NOMO-1 (cell line): ENCODE measurements around the gene CYP2U1.
A peak's percentile ranks its signal among the peaks of the same experiment; 100 is the strongest.
"Not testable (repeated sequence)": the region's sequence is repeated elsewhere in the genome, so short reads cannot be mapped to it uniquely, and the experiment has no call there.

ENCODE experiments used
- DNase-seq, 2 experiments: peaks; one replicate each; lab custom pipeline; 2025; ENCODE audit not compliant: unreplicated experiment in 2 of 2; lab: John Stamatoyannopoulos, UW

CYP2U1 gene

DNA sequence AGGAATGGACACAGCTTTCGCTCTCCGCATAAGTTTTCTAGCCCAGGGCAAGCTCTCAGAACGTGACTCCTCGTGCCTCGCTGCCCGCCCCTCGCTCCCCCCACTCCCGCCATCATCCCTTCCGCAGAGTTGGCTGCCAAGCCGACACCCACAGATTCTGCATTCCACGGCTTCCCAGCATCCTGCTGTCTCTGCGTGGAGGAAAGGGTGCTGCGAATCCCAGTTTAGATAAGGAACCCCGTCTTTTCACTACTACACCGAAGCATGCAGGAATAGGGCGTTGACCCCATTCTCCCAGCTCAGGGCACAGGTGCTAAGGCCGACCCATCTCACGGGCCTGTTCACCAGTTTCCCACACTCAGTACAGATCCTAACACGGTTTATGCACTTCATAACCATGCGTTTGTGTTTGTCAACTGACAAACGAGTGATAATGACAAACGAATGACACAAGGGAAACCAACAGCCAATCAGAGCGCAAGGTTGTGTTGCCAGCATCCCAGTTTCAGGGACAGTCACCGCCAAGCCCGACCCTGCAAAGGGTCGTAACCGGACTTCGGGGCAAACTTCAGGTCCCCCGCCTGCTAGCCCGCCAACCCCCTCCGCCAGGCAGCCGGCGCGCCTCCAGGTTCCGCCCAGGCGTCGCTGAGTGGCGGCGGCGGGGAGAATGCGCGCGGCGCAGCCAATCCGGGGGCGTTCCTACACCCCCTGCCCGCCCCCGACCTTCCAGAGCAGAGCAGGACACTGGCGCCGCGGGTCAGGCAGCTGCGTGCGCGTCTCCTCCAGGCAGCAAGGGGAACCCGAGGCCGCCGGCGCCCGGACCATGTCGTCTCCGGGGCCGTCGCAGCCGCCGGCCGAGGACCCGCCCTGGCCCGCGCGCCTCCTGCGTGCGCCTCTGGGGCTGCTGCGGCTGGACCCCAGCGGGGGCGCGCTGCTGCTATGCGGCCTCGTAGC lies at the start of gene CYP2U1:
Gene CYP2U1, plus strand, starts transcription at position 729 of the 954 bp plus-strand sequence. Its CDS starts 95 bp downstream, at position 824.
- DNase-seq: peak; percentile 74 to 83

DNA sequence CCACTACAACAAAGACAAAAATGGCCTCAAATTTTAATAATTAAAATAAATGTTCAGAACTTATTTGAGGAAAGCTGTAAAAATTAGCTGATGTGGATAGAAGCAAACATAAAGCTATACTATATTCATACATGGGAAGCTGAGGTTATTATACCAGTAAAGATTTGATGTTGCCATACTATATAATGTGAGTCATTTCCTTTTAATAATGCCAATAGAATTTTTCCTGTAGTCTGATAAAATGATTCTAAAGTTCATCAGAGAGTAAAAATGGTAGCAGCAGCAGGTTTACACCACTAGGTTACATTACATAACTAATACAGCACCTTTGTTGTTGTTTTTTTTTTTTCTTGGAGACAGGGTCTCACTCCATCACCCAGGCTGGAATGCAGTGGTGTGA lies 45.5 kb upstream of the CYP2U1 start:
- no peak for DNase-seq

DNA sequence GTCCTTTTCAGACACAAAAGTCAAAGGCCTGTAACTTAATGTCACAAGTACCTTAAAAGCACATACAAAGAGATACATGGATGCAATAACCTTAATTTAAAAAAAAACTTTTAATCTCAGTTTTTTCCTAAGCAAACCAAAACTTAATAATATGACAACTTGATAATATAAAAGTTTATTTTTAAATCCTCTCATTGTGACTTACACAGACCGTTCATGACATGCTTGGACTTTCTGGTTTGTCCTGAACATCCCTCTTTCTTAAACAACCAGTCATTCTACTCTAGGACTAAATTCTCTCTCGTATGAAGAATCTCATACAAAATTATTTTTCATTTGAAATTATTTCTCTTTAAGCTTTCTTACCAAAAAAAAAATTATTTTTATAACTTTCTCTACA lies 43.1 kb upstream of the CYP2U1 start:
- DNase-seq: no peak

DNA sequence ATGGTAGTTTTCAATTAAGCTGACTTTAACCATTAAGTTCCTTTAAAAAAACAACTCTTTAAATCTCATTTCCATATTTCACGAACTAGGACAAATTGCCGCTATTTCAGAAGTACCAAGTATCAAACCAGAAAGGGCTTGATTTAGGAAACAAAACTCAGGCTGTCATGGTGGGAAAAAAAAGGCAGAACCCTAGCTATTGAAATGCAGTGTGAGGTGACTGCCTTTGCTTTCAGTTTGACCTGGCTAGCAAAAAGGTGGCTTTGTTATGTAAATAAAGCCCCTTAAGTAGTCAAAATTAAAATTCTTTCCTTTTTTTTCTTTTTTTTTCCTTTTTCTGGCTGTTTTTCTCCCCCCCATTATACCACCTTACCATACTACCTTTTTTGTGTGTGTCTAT lies 40.6 kb upstream of the CYP2U1 start:
- DNase-seq: no peak

DNA sequence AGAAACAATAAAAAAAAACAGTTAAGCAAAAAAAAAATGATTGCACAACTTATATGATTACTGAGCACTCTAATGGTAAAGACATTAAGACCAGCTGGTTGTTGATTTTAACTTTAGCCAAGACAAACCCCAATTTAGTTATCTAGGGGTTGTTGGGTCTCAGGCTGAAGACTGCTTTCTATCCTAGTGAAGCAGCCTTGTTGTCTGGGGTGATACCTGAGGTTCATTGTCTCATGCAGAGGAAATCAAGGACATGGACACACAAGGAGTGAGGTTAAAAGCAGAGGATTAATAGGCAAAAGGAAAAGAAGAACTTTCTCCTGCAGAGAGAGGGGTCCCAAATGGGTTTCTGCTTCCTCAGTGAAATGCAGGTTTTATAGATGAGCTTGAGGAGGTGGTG lies 40.0 kb upstream of the CYP2U1 start:
- no peak for DNase-seq

DNA sequence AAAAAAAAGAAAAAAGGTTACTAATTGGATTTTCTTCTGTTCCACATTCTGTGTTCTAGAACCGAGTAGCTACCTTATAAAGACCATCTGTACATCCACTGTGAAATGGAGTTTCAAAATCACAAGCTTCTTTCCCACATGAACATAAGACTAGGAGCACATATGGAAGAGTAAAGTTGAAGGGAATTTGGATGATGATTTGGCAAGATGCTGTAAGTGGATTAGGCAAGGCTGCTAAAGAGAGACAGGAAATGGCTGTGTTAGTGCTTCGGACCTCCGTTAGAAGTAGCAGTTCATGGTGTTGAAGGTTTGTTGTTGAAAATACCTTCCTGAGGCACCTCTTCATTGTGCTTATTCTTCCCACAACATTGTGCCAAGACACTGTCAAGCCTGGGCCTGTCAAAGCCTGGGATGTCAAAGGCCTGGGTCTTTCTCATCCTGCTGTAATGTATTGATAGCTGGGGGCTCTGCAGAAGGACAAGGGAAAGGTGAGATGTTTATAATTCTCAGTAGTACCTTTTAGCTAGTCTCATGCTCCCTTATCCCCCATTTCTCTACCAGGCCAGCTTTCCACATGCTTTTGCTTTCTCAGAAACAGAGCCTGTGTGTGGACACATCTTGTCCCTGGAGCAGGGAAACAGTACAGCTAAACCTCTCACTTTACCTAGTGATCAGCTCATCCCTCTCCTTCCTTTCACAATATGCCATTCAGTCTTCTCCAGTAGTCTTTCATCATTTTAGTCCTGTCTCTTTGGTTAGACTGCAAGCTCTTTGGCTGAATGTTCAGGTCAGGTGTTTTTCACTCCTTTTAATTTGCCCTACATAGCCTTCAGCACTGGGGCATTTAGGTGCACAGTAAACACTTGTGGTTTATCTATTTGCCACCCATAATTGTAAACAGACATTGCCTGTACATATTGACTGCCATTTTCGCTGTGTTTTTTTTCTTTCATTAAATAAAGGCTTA lies 37.9 kb upstream of the CYP2U1 start:
- DNase-seq: no peak

DNA sequence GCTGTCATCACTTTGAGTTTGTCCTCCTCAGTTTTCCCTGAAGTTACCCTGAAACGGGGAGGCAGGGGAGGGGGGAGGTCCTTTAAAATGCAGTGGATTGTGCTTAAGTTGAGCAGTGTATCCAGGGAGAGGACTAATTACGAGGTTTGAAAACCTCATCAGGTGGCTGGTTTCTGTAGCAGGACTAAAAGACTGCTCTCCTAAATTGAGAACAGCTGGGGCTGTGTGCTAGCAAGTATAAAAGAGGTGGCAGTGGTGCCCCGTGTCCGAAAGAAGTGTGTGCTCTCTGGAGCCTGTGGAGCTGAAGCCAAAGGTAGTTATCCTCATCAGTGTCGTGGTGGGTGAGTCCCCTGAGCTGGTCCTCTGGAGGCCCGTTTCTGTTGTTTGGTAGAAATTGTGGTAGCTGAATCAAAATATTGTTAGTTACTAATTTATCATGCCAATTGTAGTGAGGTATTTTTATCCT lies 37.2 kb upstream of the CYP2U1 start:
- DNase-seq: no peak

DNA sequence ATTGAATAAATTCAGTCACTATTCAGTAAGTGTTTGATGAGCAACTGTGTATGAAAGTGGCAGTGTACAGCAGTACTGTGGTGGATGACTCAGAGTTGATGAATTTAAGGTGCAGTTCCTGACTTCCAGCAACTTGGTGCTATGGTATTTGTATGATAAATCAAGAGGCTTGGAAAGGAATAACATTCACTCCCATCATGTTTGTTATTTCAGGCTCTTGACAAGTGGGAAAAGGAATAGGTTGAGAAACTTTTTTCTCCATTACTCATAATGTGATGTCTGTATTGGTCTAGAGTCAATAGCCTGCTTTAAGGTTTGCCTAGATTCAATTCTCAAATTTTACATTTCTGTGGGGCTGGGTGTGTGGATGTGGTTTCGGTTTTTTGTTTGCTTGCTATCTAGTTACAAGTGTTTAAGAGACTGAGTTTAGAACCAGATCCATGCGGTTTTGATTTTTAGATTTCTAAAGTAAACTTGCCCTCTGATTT lies 35.1 kb upstream of the CYP2U1 start:
- DNase-seq: no peak

DNA sequence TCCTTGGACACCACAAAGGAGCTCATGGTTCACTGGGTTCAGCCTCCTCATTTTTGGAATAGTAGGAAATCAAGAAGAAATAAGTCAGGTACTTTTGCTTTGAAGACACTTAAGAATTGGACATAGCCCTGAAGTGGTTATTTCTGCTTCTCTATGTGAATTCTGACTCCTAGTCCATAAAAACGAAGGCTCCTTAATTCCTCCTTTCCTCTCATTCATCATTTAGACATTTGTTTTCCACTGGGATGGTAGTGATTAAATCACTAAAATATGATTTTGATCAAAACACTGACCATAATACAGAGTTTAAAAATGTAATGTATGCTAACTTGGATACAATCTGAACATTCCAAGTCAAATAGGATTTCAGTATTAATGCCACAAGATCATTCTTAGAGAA lies 34.7 kb upstream of the CYP2U1 start:
- DNase-seq: no peak

DNA sequence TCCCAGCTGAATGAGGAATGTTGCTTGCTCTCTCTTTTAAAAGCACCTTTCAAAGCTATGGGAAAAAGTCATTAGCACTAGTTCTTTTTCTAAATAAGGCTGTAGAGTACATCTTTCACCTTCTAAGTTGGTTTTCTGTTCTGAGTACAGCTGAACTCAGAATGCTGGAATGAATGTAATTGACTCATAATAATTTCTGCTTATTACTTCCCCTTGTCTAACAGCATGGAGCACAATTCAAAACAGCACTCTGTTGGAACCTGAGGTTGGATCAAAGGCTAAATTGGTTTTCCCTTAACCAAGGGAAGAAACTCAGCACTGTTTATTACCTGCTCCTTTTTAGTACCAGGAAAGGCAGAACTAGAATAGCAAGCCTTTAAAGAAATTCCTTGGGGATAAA lies 33.5 kb upstream of the CYP2U1 start:
- DNase-seq: no peak

DNA sequence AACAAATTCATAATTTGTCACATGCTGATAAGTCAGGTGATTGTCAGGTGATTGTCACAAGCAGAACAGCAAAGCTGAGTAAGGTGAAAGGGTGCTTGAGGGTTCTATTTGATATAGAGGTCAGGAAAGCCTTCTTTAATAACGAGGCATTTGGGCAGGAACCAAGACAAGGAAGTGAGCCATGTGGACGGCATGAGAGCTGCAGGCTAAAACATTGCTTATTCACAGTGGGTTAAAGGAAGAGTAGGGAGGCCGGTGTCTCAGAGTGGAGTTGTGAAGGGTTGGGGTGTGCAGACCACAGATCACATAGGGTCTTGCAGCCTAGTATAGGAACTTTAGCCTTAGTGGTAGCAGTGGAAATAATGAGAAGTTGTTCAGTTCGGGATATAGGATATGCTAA lies 31.3 kb upstream of the CYP2U1 start:
- no peak for DNase-seq

DNA sequence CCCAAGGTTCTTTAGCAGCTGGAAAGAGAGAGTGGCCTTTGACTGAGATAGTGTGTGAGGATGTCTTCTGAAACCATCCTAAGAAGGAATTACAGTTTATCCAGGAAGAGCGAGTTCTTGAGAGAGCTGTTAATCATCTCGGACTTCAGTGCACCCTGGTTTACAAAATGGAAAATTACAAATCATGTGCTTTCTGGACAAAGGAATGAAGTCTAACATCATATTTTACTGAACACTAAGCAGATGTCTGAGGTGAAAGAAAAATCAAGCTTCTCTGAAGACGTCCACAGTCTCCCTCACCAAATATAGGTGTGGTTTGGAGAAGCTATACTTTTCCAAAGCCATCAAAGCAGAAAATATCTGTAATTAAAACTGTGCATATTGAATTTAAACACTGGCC lies 30.8 kb upstream of the CYP2U1 start:
- no peak for DNase-seq

DNA sequence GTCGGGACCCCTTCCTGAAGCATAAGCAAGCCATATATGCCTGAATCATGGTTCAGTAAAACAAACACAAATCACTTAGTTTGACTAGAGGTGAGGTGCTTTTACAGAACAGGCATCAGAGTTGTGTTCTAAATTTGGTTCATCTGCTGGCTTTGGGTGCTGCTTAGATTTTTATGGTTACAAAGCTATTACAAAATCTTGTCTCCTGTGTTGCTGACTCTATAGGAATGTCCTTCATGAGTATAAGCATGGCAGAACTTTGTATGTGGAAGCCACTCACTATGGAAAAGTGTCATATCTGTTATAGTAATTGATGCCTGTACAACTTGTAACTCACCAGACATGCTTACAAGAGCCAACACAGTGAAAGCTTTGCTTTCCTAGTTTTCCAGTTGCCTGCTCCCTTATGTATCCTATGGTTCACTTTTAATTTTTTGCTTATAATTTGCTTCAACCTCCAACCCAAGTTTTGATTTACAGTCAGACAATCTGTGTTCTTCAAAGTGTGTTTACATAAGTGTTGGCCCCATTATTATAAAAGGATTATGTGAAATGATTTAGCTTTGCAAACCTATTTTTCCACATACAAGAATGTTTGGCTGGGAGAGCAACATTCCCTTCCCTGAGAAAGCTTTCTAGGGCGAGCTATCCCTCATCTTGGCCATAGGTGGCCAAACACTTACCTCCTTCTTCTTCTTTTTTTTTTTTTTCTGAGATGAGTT lies 30.0 kb upstream of the CYP2U1 start:
- DNase-seq: no peak

DNA sequence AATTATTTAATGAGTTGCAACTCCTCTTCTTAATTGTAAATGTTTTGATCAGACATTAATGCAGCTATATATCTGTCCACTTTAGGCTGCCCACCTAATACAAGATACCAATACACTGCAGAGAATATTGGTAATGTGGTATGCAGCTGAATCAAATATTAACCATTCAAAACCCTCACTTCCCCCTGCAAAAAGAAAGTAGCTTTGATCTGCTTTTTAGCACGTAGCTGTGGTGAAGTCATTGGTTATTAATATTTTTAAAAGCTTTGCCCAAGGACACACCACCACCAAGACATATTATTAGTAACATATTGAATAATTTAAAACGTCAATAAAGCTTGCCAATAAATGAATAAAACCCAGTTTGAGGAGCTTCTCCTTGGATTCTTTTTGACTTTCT lies 28.6 kb upstream of the CYP2U1 start:
- DNase-seq: no peak

DNA sequence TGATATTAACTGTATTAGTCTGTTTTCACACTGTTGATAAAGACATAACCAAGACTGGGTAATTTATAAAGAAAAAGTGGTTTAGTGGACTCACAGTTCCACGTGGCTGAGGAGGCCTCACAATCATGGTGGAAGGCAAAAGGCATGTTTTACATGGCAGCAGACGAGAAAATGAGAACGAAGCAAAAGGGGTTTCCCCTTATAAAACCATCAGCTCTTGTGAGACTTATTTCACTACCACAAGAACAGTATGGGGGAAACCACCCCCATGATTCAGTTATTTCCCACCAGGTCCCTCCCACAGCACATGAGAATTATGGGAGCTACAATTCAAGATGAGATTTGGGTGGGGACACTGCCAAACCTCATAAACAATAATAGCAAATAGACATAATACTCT lies 26.3 kb upstream of the CYP2U1 start:
- not testable (repeated sequence) for DNase-seq

DNA sequence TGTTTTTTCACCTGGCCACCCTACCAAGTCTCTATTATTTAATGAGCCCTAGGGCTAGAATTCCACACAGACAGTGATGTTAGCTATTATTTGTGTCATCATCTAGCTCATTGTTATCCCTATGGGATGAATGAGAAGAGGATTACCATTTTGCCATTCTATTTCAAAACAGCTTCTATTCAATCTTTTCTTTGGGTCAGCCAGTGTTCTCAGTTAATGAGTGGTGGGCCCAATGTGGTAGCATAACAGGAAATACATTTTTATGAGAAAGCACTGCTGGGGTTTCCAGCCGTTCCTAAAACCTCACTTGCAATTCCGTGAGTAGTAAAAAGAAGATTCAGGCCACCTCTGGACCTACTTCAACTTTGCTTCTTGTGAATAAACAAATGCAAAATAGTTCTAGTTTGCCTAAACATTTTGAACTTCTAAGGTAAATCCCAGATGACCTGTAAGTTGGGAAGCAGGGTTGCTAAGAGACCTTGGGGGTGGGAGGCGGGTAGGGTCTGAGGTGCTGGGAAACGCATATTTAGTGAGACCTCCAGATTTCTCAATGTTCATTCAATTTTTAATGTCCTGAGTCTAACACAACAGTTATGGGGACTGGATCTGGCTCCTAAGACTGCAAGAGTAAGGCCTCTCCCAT lies 24.8 kb upstream of the CYP2U1 start:
- DNase-seq: no peak

DNA sequence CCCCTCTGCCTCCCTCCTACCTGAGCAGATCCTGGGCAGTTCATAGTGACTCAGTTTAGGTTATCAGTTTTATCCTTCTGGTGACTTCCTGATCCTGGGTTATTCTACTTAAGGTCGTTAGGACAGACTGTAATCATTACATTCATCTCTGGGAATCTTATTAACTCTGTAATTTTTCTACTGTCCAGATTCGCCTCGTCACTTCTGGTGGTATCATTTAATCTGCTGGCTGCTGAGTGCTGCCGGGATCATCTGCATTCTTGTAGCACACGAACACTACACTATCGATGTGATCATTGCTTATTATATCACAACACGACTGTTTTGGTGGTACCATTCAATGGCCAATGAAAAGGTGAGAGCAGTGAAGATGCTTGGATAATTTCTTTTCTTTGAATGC lies 23.0 kb upstream of the CYP2U1 start:
- DNase-seq: no peak

DNA sequence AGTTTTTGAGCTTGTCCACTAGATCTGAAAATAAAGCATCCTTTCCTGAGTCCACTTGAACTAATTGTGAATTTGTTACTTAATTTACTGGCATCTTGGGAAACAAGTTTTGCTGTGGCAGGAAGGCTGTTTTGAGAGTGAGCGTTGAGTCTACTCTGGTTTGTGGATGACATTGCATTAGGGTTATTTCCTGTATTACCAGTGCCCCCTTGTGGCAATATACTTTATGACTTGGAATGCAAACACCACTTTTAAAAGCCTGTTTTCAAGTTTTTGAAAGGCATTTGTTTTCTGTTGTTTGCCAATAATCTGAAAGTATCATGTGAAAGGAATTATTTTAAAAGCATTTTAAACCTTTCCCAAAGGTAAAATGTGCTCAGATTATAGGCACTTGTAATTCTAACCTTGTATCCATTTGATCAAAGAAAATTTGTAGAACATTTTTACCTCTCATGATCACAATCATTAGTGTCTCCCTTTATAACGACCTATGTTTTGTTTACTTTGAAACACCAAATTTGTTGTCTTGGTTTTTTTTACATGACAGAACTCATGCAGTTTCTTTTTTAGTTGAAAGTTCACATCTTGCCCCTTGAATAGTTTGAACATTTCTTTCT lies 18.0 kb upstream of the CYP2U1 start:
- peak; percentile 12 to 66 for DNase-seq

DNA sequence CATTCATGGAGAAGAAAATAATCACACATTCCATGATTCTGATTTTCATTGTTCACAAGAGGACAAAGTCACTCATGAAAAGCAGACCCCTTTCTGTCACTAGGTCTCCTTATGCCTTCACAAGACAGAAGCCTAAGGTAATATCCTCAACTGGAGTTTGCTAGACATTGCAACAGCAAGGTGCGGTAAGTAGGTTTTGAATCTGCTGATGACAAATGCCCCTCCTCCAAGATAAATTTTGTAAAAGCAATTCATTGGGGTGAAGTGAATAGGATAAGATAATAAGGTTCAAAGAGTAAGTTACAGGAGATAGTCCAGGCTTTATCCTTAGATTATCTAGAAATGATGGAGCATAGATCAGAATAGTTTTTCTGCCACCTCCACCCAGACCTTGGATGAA lies 16.1 kb upstream of the CYP2U1 start:
- DNase-seq: no peak

DNA sequence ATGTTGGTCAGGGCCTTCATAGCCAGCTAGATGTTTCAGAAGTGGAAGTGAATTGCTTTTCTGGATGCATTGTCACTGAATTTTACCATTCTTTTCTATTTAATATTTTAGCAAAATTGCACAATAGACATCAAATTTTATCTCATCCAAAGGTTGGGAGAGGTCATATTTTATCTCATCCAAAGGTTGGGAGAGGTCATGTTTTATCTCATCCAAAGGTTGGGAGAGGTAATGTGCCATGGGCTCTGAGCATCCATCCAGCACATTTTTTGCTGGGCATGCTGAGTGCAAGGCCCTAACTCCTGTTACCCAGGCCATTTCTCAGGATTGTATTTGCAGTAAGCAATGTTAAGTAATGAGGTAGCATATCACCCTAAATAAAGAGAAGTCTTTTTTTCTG lies 14.7 kb upstream of the CYP2U1 start:
- DNase-seq: no peak
